HepG2 (cell line): ENCODE data around the gene SLC28A1. TPM values are rescaled to one million over a fixed set of nuclear protein-coding genes. Genes with fewer than 3 reads are reported as not detected.

Experiments used
- BCLAF1 ChIP-seq: fragments of 450-650 bp; IDR thresholded peaks from 2 replicates; pipeline ENCODE4 v1.6.1; 2017; ENCODE audit warnings: mild to moderate bottlenecking
- EEA1 ChIP-seq: sonication (generic); formaldehyde crosslinking; IDR thresholded peaks from 2 replicates; pipeline ENCODE4 v1.5.1; 2020; ENCODE audit warnings: mild to moderate bottlenecking, missing genetic modification reagents, borderline replicate concordance
- GATA4 ChIP-seq: sonication (generic); IDR thresholded peaks from 2 replicates; pipeline ENCODE4 v1.6.1; 2016; ENCODE audit warnings: antibody characterized with exemption, low read depth, borderline replicate concordance
- NR2F6 ChIP-seq, 2 experiments: IDR thresholded peaks; 2 replicates each; pipeline ENCODE4 v1.6.1; 2016; ENCODE audit warnings: antibody characterized with exemption in 1 of 2, mild to moderate bottlenecking in 1 of 2
- PCBP2 ChIP-seq: fragments of 200-400 bp; formaldehyde crosslinking; optimal IDR thresholded peaks from 2 replicates; pipeline ENCODE3; 2018; ENCODE audit warnings: low read length, low read depth; ENCODE audit not compliant: poor library complexity, severe bottlenecking
- PRDM4 ChIP-seq: sonication (generic); formaldehyde crosslinking; IDR thresholded peaks from 2 replicates; pipeline ENCODE4 v1.9.0; 2021; ENCODE audit warnings: missing genetic modification reagents, borderline replicate concordance
- RXRB ChIP-seq: IDR thresholded peaks from 2 replicates; pipeline ENCODE4 v1.6.1; 2016; ENCODE audit warnings: borderline replicate concordance, missing genetic modification reagents, missing compliant biosample characterization
- SP4 ChIP-seq: sonication (generic); formaldehyde crosslinking; IDR thresholded peaks from 2 replicates; pipeline ENCODE4 v1.8.1; 2023; ENCODE audit warnings: mild to moderate bottlenecking, missing genetic modification reagents
- TOE1 ChIP-seq: sonication (generic); formaldehyde crosslinking; IDR thresholded peaks from 2 replicates; pipeline ENCODE4 v1.4.0; 2020; ENCODE audit warnings: mild to moderate bottlenecking, missing genetic modification reagents
- ZBTB38 ChIP-seq: sonication (generic); formaldehyde crosslinking; IDR thresholded peaks from 2 replicates; pipeline ENCODE4 v1.5.1; 2020; ENCODE audit warnings: mild to moderate bottlenecking, missing genetic modification reagents
- ZBTB7A ChIP-seq: sonication (generic); formaldehyde crosslinking; IDR thresholded peaks from 2 replicates; pipeline ENCODE4 v1.8.0; 2022; ENCODE audit warnings: mild to moderate bottlenecking, missing genetic modification reagents
- ZNF256 ChIP-seq: sonication (generic); formaldehyde crosslinking; conservative IDR thresholded peaks from 2 replicates; pipeline ENCODE4 v1.4.0; 2020; ENCODE audit warnings: missing genetic modification reagents
- ZNF276 ChIP-seq: sonication (generic); formaldehyde crosslinking; IDR thresholded peaks from 2 replicates; pipeline ENCODE4 v1.4.0; 2020; ENCODE audit warnings: mild to moderate bottlenecking, low read depth, missing genetic modification reagents
- ZNF350 ChIP-seq: sonication (generic); formaldehyde crosslinking; IDR thresholded peaks from 2 replicates; pipeline ENCODE4 v1.4.0; 2020; ENCODE audit warnings: mild to moderate bottlenecking, low read depth, missing genetic modification reagents, borderline replicate concordance
- ZNF484 ChIP-seq: sonication (generic); formaldehyde crosslinking; IDR thresholded peaks from 2 replicates; pipeline ENCODE4 v1.5.1; 2020; ENCODE audit warnings: mild to moderate bottlenecking, low read depth, missing genetic modification reagents, borderline replicate concordance
- ZNF761 ChIP-seq: sonication (generic); formaldehyde crosslinking; conservative IDR thresholded peaks from 2 replicates; pipeline ENCODE4 v1.4.0; 2020; ENCODE audit warnings: mild to moderate bottlenecking, missing genetic modification reagents
- ZSCAN25 ChIP-seq: sonication (generic); formaldehyde crosslinking; IDR thresholded peaks from 2 replicates; pipeline ENCODE4 v1.8.0; 2022; ENCODE audit warnings: mild to moderate bottlenecking, missing genetic modification reagents
- ZUFSP ChIP-seq: sonication (generic); formaldehyde crosslinking; IDR thresholded peaks from 2 replicates; pipeline ENCODE4 v1.9.0; 2021; ENCODE audit warnings: missing genetic modification reagents, mild to moderate bottlenecking, borderline replicate concordance
- polyA plus RNA-seq, 8 experiments: library from polyadenylated mRNA; depleted of rRNA in 3 of 8; stranded (reverse) in 7 of 8; unstranded in 1 of 8; fragments of >200 nt; fragmentation: Illumina TruSeq in 4 of 8; extraction: Trizol in 4 of 8; gene quantifications; 2 replicates each; pipeline versions ENCODE4 v1.2.1 to v1.2.3, GENCODE V29; 2011 to 2016; ENCODE audit warnings: low read depth in 4 of 8, missing spikeins in 1 of 8, mixed read lengths in 1 of 8; ENCODE audit not compliant: insufficient read depth in 1 of 8
- total RNA-seq, 5 experiments: library from RNA; depleted of rRNA; stranded (reverse); fragments of >200 nt; fragmentation: Illumina TruSeq; extraction: Trizol; gene quantifications; 2 replicates each; pipeline ENCODE4 v1.2.3, GENCODE V29; 2016; ENCODE audit warnings: low read depth in 1 of 5

Gene SLC28A1
- total and polyA plus RNA-seq, 2 of the 13 experiments (the other 11 are each of a cell fraction or from before 2014, with no cell fraction given), result 0.31 to 5.8 TPM

- TF ChIP-seq RXRB, result peak; percentile 51; the same call in 1 of the 2 replicates
- no peak for TF ChIP-seq PCBP2
- TF ChIP-seq GATA4, result no peak
- no peak for TF ChIP-seq ZNF256
- no peak for TF ChIP-seq EEA1 (CRISPR knock-in tag)
- TF ChIP-seq SP4 (CRISPR knock-in tag), result no peak
- TF ChIP-seq ZNF761 (CRISPR knock-in tag), result no peak
- peak; percentile 59; the same call in 1 of the 2 replicates for TF ChIP-seq ZNF350
- no peak for TF ChIP-seq NR2F6 (IDR thresholded peaks at IDR 0.05)
- TF ChIP-seq NR2F6 (CRISPR knock-in tag; IDR thresholded peaks at IDR 0.05), result peak; percentile 56; the same call in 1 of the 2 replicates
- TF ChIP-seq ZNF276 (CRISPR knock-in tag), result no peak; the same call in 1 of the 2 replicates
- TF ChIP-seq BCLAF1, result no peak
- no peak for TF ChIP-seq ZUFSP
- TF ChIP-seq ZBTB38 (CRISPR knock-in tag), result no peak
- TF ChIP-seq ZNF484 (CRISPR knock-in tag), result no peak
- no peak for TF ChIP-seq PRDM4
- no peak for TF ChIP-seq ZSCAN25
- no peak for TF ChIP-seq ZBTB7A (CRISPR knock-in tag)
- no peak for TF ChIP-seq TOE1
Observed at GRCh38 chr15:84883916-84884781, at the start of gene SLC28A1 (continued).
